Left forelimb (tissue), 1 donor: ENCODE results near the gene PACSIN3.

Source experiments
- DNase-seq: peaks from one replicate; pipeline ENCODE4 v3.0.0-alpha.2; 2018; ENCODE audit warnings: low spot score

PACSIN3 gene

GRCh38 chr11:47152953-47153950 is 33.0 kb downstream of the PACSIN3 start:
- DNase-seq, result peak; percentile 92

- DNase-seq, result no peak
Observed at GRCh38 chr11:47152126-47152952, 33.9 kb downstream of the PACSIN3 start.

- peak; percentile 31 for DNase-seq
Observed at GRCh38 chr11:47149782-47150181, 36.5 kb downstream of the PACSIN3 start.

GRCh38 chr11:47148903-47149531 is 37.2 kb downstream of the PACSIN3 start:
- DNase-seq, result peak; percentile 69

- peak; percentile 42 for DNase-seq
Observed at GRCh38 chr11:47148270-47148669, 38.0 kb downstream of the PACSIN3 start.

GRCh38 chr11:47147681-47148080 is 38.6 kb downstream of the PACSIN3 start:
- DNase-seq, result peak; percentile 6

GRCh38 chr11:47147250-47147649 is 39.0 kb downstream of the PACSIN3 start:
- peak; percentile 30 for DNase-seq

- no peak for DNase-seq
Observed at GRCh38 chr11:47144541-47144940, 41.7 kb downstream of the PACSIN3 start.

GRCh38 chr11:47143322-47143721 is 42.9 kb downstream of the PACSIN3 start:
- peak; percentile 77 for DNase-seq

- DNase-seq, result no peak
Observed at GRCh38 chr11:47139878-47140277, 46.4 kb downstream of the PACSIN3 start.

- DNase-seq, result no peak
Observed at GRCh38 chr11:47137476-47137875, 48.8 kb downstream of the PACSIN3 start.

- no peak for DNase-seq
Observed at GRCh38 chr11:47136921-47137320, 49.3 kb downstream of the PACSIN3 start.

GRCh38 chr11:47136327-47136726 is 49.9 kb downstream of the PACSIN3 start:
- DNase-seq, result no peak

- no peak for DNase-seq
Observed at GRCh38 chr11:47132981-47133380, 53.3 kb downstream of the PACSIN3 start.

GRCh38 chr11:47132490-47132889 is 53.7 kb downstream of the PACSIN3 start:
- no peak for DNase-seq

GRCh38 chr11:47131136-47131535 is 55.1 kb downstream of the PACSIN3 start:
- DNase-seq, result no peak

- DNase-seq, result no peak
Observed at GRCh38 chr11:47130543-47130942, 55.7 kb downstream of the PACSIN3 start.
